ENCODE results near the gene PYROXD2.

PYROXD2 gene

GRCh38 chr10:98411768-98412167 lies 3.2 kb downstream of the PYROXD2 start:
- DNase-seq: no peak

- DNase-seq: no peak
Measured at GRCh38 chr10:98411166-98411565, 3.8 kb downstream of the PYROXD2 start.

- no peak for DNase-seq
Measured at GRCh38 chr10:98410759-98411158, 4.2 kb downstream of the PYROXD2 start.

- no peak for DNase-seq
Measured at GRCh38 chr10:98410135-98410743, 4.7 kb downstream of the PYROXD2 start.

- DNase-seq: no peak
Measured at GRCh38 chr10:98408799-98409198, 6.2 kb downstream of the PYROXD2 start.

GRCh38 chr10:98407744-98408241 lies 7.2 kb downstream of the PYROXD2 start:
- no peak for DNase-seq

GRCh38 chr10:98407017-98407743 lies 7.8 kb downstream of the PYROXD2 start:
- DNase-seq: no peak

GRCh38 chr10:98405422-98405821 lies 9.6 kb downstream of the PYROXD2 start:
- DNase-seq: no peak

GRCh38 chr10:98404571-98405359 lies 10.2 kb downstream of the PYROXD2 start:
- no peak for DNase-seq

GRCh38 chr10:98403812-98404504 lies 11.0 kb downstream of the PYROXD2 start:
- peak; percentile 15 for DNase-seq

- no peak for DNase-seq
Measured at GRCh38 chr10:98402931-98403718, 11.9 kb downstream of the PYROXD2 start.

GRCh38 chr10:98402478-98402877 lies 12.5 kb downstream of the PYROXD2 start:
- no peak for DNase-seq

GRCh38 chr10:98400482-98400881 lies 14.5 kb downstream of the PYROXD2 start:
- no peak for DNase-seq

- DNase-seq: no peak
Measured at GRCh38 chr10:98399784-98400183, 15.2 kb downstream of the PYROXD2 start.

- DNase-seq: no peak
Measured at GRCh38 chr10:98397089-98397600, 17.8 kb downstream of the PYROXD2 start.

- DNase-seq: no peak
Measured at GRCh38 chr10:98396096-98397063, 18.6 kb downstream of the PYROXD2 start.

- no peak for DNase-seq
Measured at GRCh38 chr10:98394851-98395440, 20.0 kb downstream of the PYROXD2 start.

- no peak for DNase-seq
Measured at GRCh38 chr10:98391578-98391991, 23.4 kb downstream of the PYROXD2 start.

GRCh38 chr10:98391065-98391464 lies 23.9 kb downstream of the PYROXD2 start:
- DNase-seq: no peak

- no peak for DNase-seq
Measured at GRCh38 chr10:98390406-98390805, 24.6 kb downstream of the PYROXD2 start.

Measured in NCI-H69 (cell line).